KOPT-K1 (cell line): Measurements from ENCODE around the gene PPP1R37.

Experiments used
- H3K27ac ChIP-seq: fragments of 200-600 bp; sonication (generic); 2 replicates; pipeline ENCODE4 v1.5.1; 2016; ENCODE audit warnings: antibody characterized with exemption, mild to moderate bottlenecking, low read depth, low read length; ENCODE audit not compliant: poor library complexity, severe bottlenecking
- H3K36me3 ChIP-seq: fragments of 200-600 bp; sonication (generic); 2 replicates; pipeline ENCODE4 v1.5.1; 2017; ENCODE audit warnings: antibody characterized with exemption, mild to moderate bottlenecking, low read length, moderate library complexity; ENCODE audit not compliant: insufficient read depth
- H3K9me3 ChIP-seq: fragments of 200-600 bp; sonication (generic); 2 replicates; pipeline ENCODE4 v1.5.1; 2017; ENCODE audit warnings: antibody characterized with exemption, low read length, mild to moderate bottlenecking; ENCODE audit not compliant: insufficient read depth, poor library complexity, severe bottlenecking

PPP1R37 gene

GRCh38 chr19:45079063-45079910 lies 13.7 kb upstream of the PPP1R37 start, which contains the start of gene GEMIN7:
GEMIN7 (plus strand) TSS chr19:45079260; CDS start chr19:45090115, 10,855 bp downstream.
- H3K36me3 ChIP-seq: peaks cover 12% of the 10 kb centered on the region
- no peaks in the 10 kb centered on the region for H3K9me3 ChIP-seq
- peak within 1 kb of the TSS; percentile 73 for H3K27ac ChIP-seq

DNA sequence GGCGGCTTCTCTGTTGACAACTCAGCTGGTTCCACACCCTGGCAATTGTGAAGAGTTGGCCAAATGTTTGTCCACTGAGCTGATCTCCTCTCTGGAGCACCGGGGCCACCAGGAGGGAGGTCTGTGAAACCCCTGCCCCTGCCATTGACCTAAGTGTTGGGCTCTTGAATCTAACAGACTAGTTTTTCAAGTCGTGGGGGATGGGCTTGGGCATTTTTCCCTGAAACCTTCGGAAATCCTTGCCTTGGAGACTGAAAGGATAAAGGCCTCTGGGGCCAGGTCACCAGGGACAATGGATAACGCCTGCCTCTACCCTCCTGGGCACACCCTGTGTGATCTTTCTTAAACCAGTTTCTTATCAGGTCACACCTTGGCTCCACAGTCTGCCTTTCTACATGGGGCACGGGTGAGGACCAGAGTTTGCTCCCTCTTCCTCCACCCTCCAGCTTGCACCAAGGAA lies 13.0 kb upstream of the PPP1R37 start:
- Histone ChIP-seq H3K36me3 (peaks cover 19% of the 10 kb centered on the region), H3K27ac (peak overlapping the region; percentile 73), H3K9me3 (no peaks in the 10 kb centered on the region)

GRCh38 chr19:45082170-45082569 lies 10.8 kb upstream of the PPP1R37 start:
- Histone ChIP-seq H3K27ac (no peak overlapping the region), H3K36me3 (peaks cover 28% of the 10 kb centered on the region), H3K9me3 (no peaks in the 10 kb centered on the region)

DNA sequence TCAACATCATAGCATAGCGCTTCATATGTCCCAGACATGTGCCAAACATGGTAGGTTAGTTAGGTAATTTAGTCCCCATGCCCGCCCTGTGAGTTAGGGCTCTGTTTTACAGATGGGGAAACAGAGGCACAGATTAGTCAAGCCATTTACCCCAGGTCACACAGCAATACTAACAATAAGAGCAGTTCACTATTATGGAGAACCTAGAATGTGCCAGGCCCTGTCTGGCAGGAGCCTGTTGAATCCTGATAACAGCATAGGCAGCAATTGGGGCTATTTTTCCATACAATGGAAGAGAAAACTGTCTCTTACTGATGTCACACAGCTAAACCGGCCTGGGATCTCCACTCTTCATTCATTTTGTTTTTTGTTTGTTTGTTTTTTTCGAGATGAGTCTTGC lies 6.5 kb upstream of the PPP1R37 start:
- Histone ChIP-seq H3K36me3 (peaks cover 61% of the 10 kb centered on the region), H3K27ac (no peak overlapping the region), H3K9me3 (no peaks in the 10 kb centered on the region)

- peaks cover 54% of the 10 kb centered on the region for H3K36me3 ChIP-seq
- H3K27ac ChIP-seq: peak overlapping the region; percentile 54
- no peaks in the 10 kb centered on the region for H3K9me3 ChIP-seq
These were observed 5.4 kb upstream of the PPP1R37 start for GRCh38 chr19:45087531-45087930.

- no peaks in the 10 kb centered on the region for H3K9me3 ChIP-seq
- H3K27ac ChIP-seq: no peak overlapping the region
- peaks cover 46% of the 10 kb centered on the region for H3K36me3 ChIP-seq
These were observed 2.9 kb upstream of the PPP1R37 start for GRCh38 chr19:45090034-45090433.

GRCh38 chr19:45090606-45091005 lies 2.4 kb upstream of the PPP1R37 start:
- Histone ChIP-seq H3K36me3 (peaks cover 41% of the 10 kb centered on the region), H3K9me3 (no peaks in the 10 kb centered on the region), H3K27ac (no peak overlapping the region)

GRCh38 chr19:45091031-45091923 lies 1.7 kb upstream of the PPP1R37 start:
- Histone ChIP-seq H3K27ac (peak overlapping the region; percentile 94), H3K9me3 (no peaks in the 10 kb centered on the region), H3K36me3 (peaks cover 46% of the 10 kb centered on the region)

- Histone ChIP-seq H3K27ac (peak overlapping the region; percentile 94), H3K36me3 (peaks cover 34% of the 10 kb centered on the region), H3K9me3 (no peaks in the 10 kb centered on the region)
These were observed 1.2 kb downstream of the PPP1R37 start for GRCh38 chr19:45094137-45094536.

- peaks cover 38% of the 10 kb centered on the region for H3K36me3 ChIP-seq
- no peaks in the 10 kb centered on the region for H3K9me3 ChIP-seq
- H3K27ac ChIP-seq: no peak overlapping the region
These were observed 1.7 kb downstream of the PPP1R37 start for GRCh38 chr19:45094707-45095106.

DNA sequence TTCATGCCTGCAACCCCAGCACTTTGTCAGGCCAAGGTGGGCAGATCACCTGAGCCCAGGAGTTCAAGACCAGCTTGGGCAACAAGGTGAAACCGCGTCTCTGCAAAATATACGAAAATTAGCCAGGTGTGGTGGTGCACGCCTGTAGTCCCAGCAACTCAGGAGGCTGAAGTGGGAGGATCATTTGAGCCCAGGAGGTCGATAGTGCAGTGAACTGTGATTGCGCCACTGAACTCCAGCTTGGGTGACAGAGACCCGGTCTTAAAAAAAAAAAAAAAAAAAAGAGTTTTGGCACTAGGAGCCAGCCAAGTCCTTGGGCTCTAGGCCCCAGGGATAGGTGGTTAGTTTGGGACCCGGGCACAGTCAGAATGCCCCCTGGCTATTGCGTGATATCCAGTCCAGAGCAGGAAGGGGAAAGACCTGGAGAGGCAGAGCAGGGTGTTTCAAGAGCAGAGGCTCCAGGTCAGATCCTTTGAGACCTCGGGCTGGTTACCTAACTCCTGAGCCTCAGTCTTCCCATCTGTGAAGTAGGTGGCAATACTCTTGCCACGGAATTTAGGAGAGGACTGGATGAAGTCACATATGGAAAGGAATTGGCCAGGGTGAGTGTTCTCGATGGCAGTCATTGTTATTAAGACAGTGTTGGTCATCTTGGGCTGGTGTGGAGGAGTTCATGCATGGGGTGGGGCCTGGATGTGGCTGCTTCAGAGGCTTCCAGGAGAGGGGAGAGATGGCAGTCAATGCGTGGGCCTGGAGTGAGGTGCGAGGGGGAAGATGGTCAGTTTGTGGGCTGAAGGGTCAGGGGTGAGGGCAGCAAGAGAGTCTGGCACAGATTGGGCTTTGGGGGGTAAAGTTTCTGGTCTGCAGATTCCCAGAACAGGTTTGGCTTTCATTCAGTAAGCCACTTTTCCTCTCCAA lies 2.8 kb downstream of the PPP1R37 start:
- Histone ChIP-seq H3K27ac (no peak overlapping the region), H3K9me3 (no peaks in the 10 kb centered on the region), H3K36me3 (peaks cover 36% of the 10 kb centered on the region)

DNA sequence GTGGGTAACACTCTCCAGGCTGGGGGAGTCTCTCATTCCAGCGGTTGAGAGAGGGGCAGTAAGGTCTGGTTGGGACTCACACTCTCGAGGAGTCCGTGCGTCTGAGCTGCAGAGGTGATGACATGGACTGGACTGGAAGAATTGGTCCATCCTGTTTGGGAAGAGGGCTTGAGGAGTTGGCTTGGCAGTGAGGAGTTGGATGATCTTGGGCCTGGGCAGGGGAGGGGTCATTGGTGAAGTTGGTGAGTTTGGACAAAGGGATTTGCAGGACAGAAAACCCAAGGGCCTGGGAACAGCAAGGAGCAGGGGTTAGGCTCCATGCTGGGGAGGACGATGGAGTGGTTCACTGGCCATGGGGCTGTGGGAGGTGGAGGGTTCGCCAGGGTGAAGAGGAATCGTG lies 3.7 kb downstream of the PPP1R37 start:
- H3K9me3 ChIP-seq: no peaks in the 10 kb centered on the region
- peaks cover 27% of the 10 kb centered on the region; the same call in 1 of the 2 replicates for H3K36me3 ChIP-seq
- no peak overlapping the region for H3K27ac ChIP-seq

GRCh38 chr19:45097450-45097775 lies 4.4 kb downstream of the PPP1R37 start:
- H3K27ac ChIP-seq: peak overlapping the region; percentile 39

DNA sequence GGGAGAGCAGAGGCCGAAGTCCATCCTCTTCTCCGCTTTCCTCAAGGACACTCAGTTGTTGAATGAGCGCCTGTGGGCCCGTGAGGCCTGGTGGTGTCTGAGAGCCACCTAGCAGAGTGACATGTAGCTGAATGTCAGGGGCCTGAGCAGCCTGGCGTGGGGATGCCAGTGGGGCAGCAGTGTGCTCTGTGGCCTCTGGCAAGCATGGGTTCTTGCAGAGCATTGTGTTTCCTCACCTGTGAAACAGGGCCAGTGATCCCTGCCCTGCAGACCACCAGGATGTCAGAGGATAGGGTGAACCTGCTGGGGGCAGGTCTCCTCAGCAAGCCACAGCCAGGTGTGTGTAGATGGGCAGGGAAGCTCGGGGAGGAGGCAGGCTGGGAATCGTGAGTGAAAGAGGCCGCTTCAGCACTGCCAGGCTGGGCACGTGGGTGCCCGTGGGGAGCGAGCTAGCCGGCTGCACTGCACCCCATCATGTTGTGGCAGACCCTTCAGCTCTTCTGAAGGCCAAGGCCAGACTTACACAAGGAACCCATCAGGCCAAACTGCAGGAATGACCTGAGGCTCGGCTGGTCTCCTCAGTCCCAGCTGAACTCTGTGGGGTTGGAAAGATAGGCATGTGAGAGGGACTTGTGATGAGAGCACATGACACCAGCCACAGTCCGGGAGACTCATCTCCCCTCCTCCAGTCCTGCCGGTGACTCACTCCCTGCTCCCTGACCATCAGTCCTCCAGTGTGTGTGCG lies 5.0 kb downstream of the PPP1R37 start:
- peak overlapping the region; percentile 39 for H3K27ac ChIP-seq
- H3K9me3 ChIP-seq: no peaks in the 10 kb centered on the region
- peaks cover 30% of the 10 kb centered on the region; the same call in 1 of the 2 replicates for H3K36me3 ChIP-seq

More at GRCh38 chr19:45097450-45097775, 4.4 kb downstream of the PPP1R37 start:
- Histone ChIP-seq H3K36me3 (peaks cover 30% of the 10 kb centered on the region; the same call in 1 of the 2 replicates), H3K9me3 (no peaks in the 10 kb centered on the region)
